RWPE1 (cell line): ENCODE data around the gene MANEA.

Experiments used
- CTCF ChIA-PET: fragments of 350-600 bp; sonication (Branson Sonifier 250); formaldehyde crosslinking; extraction: SDS; loops from one replicate; lab custom pipeline; 2021; lab: Yijun Ruan, JAX
- POLR2A ChIA-PET: fragments of 400-600 bp; formaldehyde crosslinking; extraction: SDS; loops from one replicate; lab custom pipeline; 2020; ENCODE audit warnings: antibody characterized with exemption; ENCODE audit not compliant: low non-redundant PET; lab: Yijun Ruan, JAX
- DNase-seq: peaks from one replicate; pipeline ENCODE4 v3.0.0; 2012; ENCODE audit warnings: low spot score
- H3K27ac ChIP-seq: fragments of 450-650 bp; 2 replicates; pipeline ENCODE4 v1.5.1; 2017
- TF ChIP-seq, protein P1 (sequence below): fragments of 450-650 bp; conservative IDR thresholded peaks from 2 replicates; pipeline ENCODE4 v1.5.1; 2017; ENCODE audit warnings: low read depth, mild to moderate bottlenecking

The MANEA gene

DNA sequence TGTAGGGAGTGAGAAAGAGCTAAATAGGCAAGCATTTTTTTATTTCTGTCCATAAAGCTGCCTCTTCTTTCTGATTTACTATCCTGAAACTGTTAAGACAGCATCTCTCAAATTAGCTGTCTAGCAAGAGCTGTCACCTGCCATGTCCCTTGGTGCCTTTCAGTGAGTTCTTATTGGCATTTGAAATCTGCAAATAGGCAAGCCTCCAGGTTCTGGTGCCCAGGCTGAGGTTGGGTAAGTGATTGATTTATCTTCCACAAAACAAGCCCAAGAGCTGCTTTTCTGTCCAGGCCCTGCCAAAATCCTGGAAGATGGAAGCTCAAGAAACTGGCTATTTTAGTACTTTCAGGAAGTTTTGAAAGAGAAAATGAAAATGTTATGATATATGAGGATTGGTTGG lies 22.4 kb downstream of the MANEA start:
- no peak overlapping the region for H3K27ac ChIP-seq
- DNase-seq, result no peak
- ChIA-PET CTCF (interaction anchor here (0.6 kb wide), 1 partner anchor 229 kb away, joined by 3 read pairs; no protein-coding TSS in a partner anchor), POLR2A (no interaction called here)
- TF ChIP-seq, protein P1, sequence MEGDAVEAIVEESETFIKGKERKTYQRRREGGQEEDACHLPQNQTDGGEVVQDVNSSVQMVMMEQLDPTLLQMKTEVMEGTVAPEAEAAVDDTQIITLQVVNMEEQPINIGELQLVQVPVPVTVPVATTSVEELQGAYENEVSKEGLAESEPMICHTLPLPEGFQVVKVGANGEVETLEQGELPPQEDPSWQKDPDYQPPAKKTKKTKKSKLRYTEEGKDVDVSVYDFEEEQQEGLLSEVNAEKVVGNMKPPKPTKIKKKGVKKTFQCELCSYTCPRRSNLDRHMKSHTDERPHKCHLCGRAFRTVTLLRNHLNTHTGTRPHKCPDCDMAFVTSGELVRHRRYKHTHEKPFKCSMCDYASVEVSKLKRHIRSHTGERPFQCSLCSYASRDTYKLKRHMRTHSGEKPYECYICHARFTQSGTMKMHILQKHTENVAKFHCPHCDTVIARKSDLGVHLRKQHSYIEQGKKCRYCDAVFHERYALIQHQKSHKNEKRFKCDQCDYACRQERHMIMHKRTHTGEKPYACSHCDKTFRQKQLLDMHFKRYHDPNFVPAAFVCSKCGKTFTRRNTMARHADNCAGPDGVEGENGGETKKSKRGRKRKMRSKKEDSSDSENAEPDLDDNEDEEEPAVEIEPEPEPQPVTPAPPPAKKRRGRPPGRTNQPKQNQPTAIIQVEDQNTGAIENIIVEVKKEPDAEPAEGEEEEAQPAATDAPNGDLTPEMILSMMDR, result no peak

GRCh38 chr6:95601133-95601532 lies 23.8 kb downstream of the MANEA start:
- ChIA-PET POLR2A (no interaction called here), CTCF (no interaction called here)
- TF ChIP-seq, protein P1, result no peak
- DNase-seq, result no peak
- H3K27ac ChIP-seq, result no peak overlapping the region

DNA sequence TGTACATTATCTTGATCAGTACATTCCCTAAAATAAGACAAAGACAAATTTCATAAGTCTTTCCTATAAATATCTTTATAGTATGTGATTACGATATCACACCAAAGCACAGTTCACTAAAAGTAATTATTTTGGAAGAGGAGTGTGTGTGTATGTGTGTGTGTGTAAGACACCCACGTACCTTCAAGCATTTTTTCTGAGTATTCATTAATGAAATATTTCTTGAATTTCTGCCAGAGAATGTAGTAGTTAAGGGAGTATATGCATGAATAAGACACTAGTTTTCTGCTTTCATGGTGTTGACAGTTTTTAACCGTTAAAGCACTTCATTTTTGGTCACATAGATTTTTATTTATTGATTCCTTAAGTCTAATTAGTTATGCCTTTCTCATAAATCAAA lies 36.8 kb downstream of the MANEA start:
- DNase-seq, result no peak
- TF ChIP-seq, protein P1, result no peak
- POLR2A ChIA-PET, result no interaction called here
- no peak overlapping the region for H3K27ac ChIP-seq
- CTCF ChIA-PET, result no interaction called here

GRCh38 chr6:95629551-95629950 lies 52.2 kb downstream of the MANEA start:
- ChIA-PET POLR2A (no interaction called here), CTCF (no interaction called here)
- no peak overlapping the region for H3K27ac ChIP-seq
- TF ChIP-seq, protein P1, result no peak
- DNase-seq, result no peak

DNA sequence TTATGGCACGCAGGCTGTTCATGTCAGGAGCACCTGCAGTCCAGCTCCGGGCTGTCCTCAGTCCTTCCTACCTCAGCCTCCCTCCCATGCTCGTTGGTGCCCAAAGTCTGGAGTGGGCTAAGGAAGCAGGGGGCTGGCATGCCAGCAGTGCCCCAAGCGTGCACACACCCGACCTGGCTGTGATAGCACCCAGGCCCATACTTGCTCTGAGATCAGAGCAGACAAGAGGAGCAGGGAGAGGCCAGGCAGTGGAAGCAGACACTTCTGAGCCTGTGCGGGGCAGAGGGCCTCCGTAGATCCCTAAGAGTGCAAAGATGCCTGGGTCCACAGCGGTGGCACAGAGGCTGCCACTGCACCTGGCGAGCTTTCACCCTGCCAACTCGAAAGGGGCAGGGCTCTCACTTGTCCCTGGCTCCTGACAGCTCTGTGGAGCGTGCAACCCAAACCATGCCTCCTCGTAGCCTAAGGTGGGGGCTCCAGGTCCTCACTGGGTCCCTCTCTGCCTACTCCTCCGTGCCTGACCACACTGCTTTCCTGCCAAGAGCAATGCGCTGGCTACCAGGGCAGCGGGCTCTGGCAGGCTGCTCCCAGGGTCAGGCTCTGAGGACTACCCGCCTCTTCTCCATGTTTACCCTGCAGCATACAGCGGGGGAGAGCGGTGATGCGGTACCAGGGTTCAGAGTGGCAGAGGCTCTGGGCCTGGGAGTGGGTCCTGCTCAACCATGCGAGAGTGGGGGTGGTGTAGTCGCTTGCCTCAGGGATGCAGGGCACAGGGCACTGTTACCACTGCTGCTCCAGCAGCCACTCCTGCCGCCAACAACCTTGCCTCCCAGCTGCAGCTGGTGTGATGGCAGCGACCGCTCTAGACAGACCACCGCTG lies 59.5 kb downstream of the MANEA start:
- TF ChIP-seq, protein P1, result no peak
- ChIA-PET CTCF (interaction anchor here (0.5 to 1.2 kb wide), 2 partner anchors 12 to 341 kb away, joined by 3 read pairs; no protein-coding TSS in a partner anchor), POLR2A (no interaction called here)
- no peak for DNase-seq
- H3K27ac ChIP-seq, result no peak overlapping the region

GRCh38 chr6:95648636-95649035 lies 71.3 kb downstream of the MANEA start:
- H3K27ac ChIP-seq, result no peak overlapping the region
- TF ChIP-seq, protein P1, result no peak
- ChIA-PET CTCF (interaction anchor here (1.0 kb wide), 1 partner anchor 11 kb away, joined by 3 read pairs; no protein-coding TSS in a partner anchor), POLR2A (no interaction called here)
- DNase-seq, result no peak
